HepG2 (cell line): ENCODE measurements around the gene SFR1. TPM values are rescaled to one million over a fixed set of nuclear protein-coding genes. Genes with fewer than 3 reads are reported as not detected.

Experiments
- HES4 ChIP-seq: sonication (generic); formaldehyde crosslinking; IDR thresholded peaks from 2 replicates; pipeline ENCODE4 v1.9.0; 2021; ENCODE audit warnings: mild to moderate bottlenecking, missing genetic modification reagents, borderline replicate concordance
- ISX ChIP-seq: sonication (generic); formaldehyde crosslinking; conservative IDR thresholded peaks from 2 replicates; pipeline ENCODE4 v1.5.0; 2020; ENCODE audit warnings: missing genetic modification reagents
- REXO4 ChIP-seq: sonication (generic); formaldehyde crosslinking; IDR thresholded peaks from 2 replicates; pipeline ENCODE4 v1.8.0; 2022; ENCODE audit warnings: missing genetic modification reagents, mild to moderate bottlenecking, borderline replicate concordance
- ZNF510 ChIP-seq: sonication (generic); formaldehyde crosslinking; IDR thresholded peaks from 2 replicates; pipeline ENCODE4 v1.4.0; 2020; ENCODE audit warnings: low read depth, mild to moderate bottlenecking, missing genetic modification reagents
- ZNF776 ChIP-seq: sonication (generic); formaldehyde crosslinking; IDR thresholded peaks from 2 replicates; pipeline ENCODE4 v1.4.0; 2020; ENCODE audit warnings: mild to moderate bottlenecking, missing genetic modification reagents
- polyA plus RNA-seq, 8 experiments: library from polyadenylated mRNA; depleted of rRNA in 3 of 8; stranded (reverse) in 7 of 8; unstranded in 1 of 8; fragments of >200 nt; fragmentation: Illumina TruSeq in 4 of 8; extraction: Trizol in 4 of 8; gene quantifications; 2 replicates each; pipeline versions ENCODE4 v1.2.1 to v1.2.3, GENCODE V29; 2011 to 2016; ENCODE audit warnings: low read depth in 4 of 8, missing spikeins in 1 of 8, mixed read lengths in 1 of 8; ENCODE audit not compliant: insufficient read depth in 1 of 8
- total RNA-seq, 5 experiments: library from RNA; depleted of rRNA; stranded (reverse); fragments of >200 nt; fragmentation: Illumina TruSeq; extraction: Trizol; gene quantifications; 2 replicates each; pipeline ENCODE4 v1.2.3, GENCODE V29; 2016; ENCODE audit warnings: low read depth in 1 of 5
- TF ChIP-seq, protein P1 (sequence below): sonication (generic); formaldehyde crosslinking; IDR thresholded peaks from 2 replicates; pipeline ENCODE4 v1.4.0; 2020; ENCODE audit warnings: mild to moderate bottlenecking, missing genetic modification reagents
- TF ChIP-seq, protein P2 (sequence below): sonication (generic); formaldehyde crosslinking; conservative IDR thresholded peaks from 2 replicates; pipeline ENCODE4 v1.4.0; 2020; ENCODE audit warnings: missing genetic modification reagents
- TF ChIP-seq, protein P3 (sequence below): IDR thresholded peaks from 2 replicates; pipeline ENCODE4 v1.6.1; 2016; ENCODE audit warnings: missing biosample characterization, missing genetic modification reagents, low read depth
- TF ChIP-seq, protein P4 (sequence below): sonication (generic); formaldehyde crosslinking; IDR thresholded peaks from 2 replicates; pipeline ENCODE4 v1.4.0; 2020; ENCODE audit warnings: mild to moderate bottlenecking, missing genetic modification reagents
- TF ChIP-seq, protein P5 (sequence below): sonication (generic); formaldehyde crosslinking; IDR thresholded peaks from 2 replicates; pipeline ENCODE4 v1.5.0; 2020; ENCODE audit warnings: mild to moderate bottlenecking, missing genetic modification reagents

Gene SFR1
- total and polyA plus RNA-seq, 2 of the 13 experiments (the other 11 are each of a cell fraction or from before 2014, with no cell fraction given), result 2.2 to 6.1 TPM

DNA sequence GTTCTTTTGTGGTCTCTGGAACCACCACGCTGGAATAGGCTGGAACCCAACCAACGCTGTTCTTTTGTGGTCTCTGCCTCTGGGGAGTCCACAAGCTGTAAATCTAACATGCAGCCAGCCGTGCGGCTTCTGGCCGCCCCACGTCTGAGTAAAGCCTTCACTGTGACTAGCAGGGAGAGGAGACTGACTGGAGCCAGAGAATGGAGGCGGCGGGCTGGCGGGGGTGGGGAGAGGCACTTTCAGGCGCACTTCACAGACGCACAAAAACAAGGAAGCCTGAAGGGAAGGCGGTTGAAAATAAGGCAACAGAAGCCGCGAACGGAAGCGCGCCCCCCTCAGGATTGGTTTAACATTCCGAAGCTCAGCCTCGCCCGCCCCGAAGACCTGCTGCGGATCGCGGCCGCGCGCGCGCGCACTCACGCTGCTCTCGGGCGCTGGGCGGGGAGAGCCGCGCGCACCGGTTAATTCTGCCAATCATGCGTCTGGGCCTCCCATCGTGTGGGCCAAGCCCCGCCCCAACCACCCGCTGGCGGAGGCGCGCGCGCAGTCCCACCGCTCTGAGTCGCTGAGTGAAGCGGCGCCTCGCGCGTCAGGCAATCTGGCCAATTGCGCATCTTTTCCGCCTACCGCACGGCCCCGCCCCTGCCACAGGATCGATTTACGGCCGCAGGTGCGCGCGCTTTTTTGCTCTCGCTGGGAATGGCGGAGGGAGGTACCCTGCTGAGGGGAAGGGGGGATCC lies at the start of gene SFR1 (continued):
- TF ChIP-seq, protein P1, sequence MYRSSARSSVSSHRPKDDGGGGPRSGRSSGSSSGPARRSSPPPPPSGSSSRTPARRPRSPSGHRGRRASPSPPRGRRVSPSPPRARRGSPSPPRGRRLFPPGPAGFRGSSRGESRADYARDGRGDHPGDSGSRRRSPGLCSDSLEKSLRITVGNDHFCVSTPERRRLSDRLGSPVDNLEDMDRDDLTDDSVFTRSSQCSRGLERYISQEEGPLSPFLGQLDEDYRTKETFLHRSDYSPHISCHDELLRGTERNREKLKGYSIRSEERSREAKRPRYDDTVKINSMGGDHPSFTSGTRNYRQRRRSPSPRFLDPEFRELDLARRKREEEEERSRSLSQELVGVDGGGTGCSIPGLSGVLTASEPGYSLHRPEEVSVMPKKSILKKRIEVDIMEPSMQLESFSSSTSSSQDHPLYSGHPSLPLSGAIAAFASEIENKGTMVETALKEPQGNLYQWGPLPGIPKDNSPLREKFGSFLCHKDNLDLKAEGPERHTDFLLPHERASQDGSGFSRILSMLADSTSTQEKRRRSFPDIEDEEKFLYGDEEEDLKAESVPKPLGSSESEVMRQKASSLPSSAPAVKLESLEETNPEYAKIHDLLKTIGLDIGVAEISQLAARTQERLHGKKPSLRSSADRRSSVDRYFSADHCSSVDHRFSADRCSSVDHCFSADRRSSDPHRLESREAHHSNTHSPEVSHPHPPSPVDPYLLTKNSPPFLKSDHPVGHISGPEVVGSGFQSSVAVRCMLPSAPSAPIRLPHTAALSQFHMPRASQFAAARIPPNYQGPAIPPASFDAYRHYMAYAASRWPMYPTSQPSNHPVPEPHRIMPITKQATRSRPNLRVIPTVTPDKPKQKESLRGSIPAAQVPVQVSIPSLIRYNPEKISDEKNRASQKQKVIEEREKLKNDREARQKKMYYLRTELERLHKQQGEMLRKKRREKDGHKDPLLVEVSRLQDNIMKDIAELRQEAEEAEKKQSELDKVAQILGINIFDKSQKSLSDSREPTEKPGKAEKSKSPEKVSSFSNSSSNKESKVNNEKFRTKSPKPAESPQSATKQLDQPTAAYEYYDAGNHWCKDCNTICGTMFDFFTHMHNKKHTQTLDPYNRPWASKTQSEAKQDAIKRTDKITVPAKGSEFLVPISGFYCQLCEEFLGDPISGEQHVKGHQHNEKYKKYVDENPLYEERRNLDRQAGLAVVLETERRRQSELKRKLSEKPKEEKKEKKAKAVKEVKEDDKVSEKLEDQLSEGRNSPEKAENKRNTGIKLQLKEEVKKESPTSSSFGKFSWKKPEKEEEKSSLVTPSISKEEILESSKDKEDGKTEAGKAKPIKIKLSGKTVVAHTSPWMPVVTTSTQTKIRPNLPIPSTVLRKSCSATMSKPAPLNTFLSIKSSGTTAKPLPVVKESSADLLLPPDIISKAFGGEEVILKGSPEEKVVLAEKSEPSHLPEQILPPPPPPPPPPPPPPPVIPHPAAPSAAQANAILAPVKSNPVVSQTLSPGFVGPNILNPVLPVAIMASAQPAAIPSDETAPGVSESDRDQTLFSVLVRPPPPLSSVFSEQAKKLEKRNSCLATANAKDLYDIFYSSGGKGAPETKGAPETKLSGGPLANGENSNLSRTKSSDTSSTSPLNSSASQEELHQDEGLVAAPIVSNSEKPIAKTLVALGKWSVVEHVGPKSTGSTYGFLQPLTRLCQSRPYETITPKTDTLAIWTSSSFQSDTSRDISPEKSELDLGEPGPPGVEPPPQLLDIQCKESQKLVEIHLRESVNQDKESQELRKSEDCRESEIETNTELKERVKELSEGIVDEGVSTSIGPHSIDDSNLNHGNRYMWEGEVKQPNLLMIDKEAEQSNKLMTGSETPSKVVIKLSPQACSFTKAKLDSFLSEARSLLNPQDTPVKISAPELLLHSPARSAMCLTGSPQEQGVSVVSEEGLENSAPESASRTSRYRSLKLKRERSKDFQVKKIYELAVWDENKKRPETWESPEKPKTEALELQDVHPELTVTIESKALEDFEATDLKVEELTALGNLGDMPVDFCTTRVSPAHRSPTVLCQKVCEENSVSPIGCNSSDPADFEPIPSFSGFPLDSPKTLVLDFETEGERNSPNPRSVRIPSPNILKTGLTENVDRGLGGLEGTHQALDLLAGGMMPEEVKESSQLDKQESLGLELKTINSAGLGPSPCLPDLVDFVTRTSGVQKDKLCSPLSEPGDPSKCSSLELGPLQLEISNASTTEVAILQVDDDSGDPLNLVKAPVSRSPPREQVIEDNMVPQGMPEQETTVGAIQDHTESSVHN (CRISPR knock-in tag), result no peak
- no peak for TF ChIP-seq ZNF510 (CRISPR knock-in tag)
- no peak for TF ChIP-seq REXO4
- TF ChIP-seq ZNF776 (CRISPR knock-in tag), result no peak
- TF ChIP-seq, protein P2, sequence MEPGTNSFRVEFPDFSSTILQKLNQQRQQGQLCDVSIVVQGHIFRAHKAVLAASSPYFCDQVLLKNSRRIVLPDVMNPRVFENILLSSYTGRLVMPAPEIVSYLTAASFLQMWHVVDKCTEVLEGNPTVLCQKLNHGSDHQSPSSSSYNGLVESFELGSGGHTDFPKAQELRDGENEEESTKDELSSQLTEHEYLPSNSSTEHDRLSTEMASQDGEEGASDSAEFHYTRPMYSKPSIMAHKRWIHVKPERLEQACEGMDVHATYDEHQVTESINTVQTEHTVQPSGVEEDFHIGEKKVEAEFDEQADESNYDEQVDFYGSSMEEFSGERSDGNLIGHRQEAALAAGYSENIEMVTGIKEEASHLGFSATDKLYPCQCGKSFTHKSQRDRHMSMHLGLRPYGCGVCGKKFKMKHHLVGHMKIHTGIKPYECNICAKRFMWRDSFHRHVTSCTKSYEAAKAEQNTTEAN, result no peak; the same call in 1 of the 2 replicates
- no peak for TF ChIP-seq ISX (CRISPR knock-in tag)
- TF ChIP-seq, protein P3, sequence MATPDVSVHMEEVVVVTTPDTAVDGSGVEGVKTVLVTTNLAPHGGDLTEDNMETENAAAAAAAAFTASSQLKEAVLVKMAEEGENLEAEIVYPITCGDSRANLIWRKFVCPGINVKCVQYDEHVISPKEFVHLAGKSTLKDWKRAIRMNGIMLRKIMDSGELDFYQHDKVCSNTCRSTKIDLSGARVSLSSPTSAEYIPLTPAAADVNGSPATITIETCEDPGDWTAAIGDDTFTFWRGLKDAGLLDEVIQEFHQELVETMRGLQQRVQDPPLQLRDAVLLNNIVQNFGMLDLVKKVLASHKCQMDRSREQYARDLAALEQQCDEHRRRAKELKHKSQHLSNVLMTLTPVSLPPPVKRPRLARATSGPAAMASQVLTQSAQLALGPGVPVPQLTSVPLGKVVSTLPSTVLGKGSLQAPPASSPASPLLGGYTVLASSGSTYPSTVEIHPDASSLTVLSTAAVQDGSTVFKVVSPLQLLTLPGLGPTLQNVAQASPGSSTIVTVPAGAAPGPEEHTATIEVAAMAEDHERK (CRISPR knock-in tag), result peak; percentile 62
- TF ChIP-seq, protein P4, sequence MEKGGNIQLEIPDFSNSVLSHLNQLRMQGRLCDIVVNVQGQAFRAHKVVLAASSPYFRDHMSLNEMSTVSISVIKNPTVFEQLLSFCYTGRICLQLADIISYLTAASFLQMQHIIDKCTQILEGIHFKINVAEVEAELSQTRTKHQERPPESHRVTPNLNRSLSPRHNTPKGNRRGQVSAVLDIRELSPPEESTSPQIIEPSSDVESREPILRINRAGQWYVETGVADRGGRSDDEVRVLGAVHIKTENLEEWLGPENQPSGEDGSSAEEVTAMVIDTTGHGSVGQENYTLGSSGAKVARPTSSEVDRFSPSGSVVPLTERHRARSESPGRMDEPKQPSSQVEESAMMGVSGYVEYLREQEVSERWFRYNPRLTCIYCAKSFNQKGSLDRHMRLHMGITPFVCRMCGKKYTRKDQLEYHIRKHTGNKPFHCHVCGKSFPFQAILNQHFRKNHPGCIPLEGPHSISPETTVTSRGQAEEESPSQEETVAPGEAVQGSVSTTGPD (CRISPR knock-in tag), result no peak
- TF ChIP-seq, protein P5, sequence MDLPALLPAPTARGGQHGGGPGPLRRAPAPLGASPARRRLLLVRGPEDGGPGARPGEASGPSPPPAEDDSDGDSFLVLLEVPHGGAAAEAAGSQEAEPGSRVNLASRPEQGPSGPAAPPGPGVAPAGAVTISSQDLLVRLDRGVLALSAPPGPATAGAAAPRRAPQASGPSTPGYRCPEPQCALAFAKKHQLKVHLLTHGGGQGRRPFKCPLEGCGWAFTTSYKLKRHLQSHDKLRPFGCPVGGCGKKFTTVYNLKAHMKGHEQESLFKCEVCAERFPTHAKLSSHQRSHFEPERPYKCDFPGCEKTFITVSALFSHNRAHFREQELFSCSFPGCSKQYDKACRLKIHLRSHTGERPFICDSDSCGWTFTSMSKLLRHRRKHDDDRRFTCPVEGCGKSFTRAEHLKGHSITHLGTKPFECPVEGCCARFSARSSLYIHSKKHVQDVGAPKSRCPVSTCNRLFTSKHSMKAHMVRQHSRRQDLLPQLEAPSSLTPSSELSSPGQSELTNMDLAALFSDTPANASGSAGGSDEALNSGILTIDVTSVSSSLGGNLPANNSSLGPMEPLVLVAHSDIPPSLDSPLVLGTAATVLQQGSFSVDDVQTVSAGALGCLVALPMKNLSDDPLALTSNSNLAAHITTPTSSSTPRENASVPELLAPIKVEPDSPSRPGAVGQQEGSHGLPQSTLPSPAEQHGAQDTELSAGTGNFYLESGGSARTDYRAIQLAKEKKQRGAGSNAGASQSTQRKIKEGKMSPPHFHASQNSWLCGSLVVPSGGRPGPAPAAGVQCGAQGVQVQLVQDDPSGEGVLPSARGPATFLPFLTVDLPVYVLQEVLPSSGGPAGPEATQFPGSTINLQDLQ (CRISPR knock-in tag), result no peak
- TF ChIP-seq HES4 (CRISPR knock-in tag), result no peak
